Measurements from ENCODE around the gene ANKRD12.
A peak's percentile ranks its signal among the peaks of the same experiment; 100 is the strongest.

ANKRD12 gene

DNA sequence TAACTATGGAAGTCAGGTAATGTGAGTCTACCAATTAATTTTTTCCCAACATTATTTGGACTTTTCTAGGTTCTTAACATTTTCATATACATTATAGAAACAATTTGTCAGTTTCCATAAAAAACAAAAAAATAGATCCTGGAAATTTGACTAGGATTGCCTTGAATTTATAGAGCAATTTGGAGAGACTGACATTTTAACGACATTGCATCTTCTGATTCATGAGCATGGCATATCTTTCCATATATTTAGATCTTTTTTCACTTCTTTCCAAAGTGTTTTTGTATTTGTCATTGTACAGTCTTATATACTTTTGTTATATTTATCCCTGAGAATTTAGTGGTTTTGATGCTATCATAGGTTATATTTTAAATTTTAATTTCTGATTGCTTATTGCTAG, 42.0 kb downstream of the ANKRD12 start:
- peaks cover 2% of the 10 kb centered on the region; the same call in 1 of the 2 replicates for H4K20me1 ChIP-seq (ENCODE audit: insufficient read depth, low read length)
- H2AFZ ChIP-seq (ENCODE audit: low read length): no peak overlapping the region
- peaks cover 77% of the 10 kb centered on the region for H3K79me2 ChIP-seq (ENCODE audit: insufficient read depth, low read length)
- H3K9ac ChIP-seq (ENCODE audit: low read length): no peak overlapping the region
- TF ChIP-seq, protein P1, sequence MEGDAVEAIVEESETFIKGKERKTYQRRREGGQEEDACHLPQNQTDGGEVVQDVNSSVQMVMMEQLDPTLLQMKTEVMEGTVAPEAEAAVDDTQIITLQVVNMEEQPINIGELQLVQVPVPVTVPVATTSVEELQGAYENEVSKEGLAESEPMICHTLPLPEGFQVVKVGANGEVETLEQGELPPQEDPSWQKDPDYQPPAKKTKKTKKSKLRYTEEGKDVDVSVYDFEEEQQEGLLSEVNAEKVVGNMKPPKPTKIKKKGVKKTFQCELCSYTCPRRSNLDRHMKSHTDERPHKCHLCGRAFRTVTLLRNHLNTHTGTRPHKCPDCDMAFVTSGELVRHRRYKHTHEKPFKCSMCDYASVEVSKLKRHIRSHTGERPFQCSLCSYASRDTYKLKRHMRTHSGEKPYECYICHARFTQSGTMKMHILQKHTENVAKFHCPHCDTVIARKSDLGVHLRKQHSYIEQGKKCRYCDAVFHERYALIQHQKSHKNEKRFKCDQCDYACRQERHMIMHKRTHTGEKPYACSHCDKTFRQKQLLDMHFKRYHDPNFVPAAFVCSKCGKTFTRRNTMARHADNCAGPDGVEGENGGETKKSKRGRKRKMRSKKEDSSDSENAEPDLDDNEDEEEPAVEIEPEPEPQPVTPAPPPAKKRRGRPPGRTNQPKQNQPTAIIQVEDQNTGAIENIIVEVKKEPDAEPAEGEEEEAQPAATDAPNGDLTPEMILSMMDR (IDR thresholded peaks at IDR 0.05; ENCODE audit: low read length): no peak
- TF ChIP-seq EZH2 (IDR thresholded peaks at IDR 0.05; ENCODE audit: borderline replicate concordance, low read length): no peak
- peaks cover 14% of the 10 kb centered on the region for H3K4me1 ChIP-seq (ENCODE audit: insufficient read depth, low read length, severe bottlenecking)
- no peaks in the 10 kb centered on the region for H3F3A ChIP-seq (ENCODE audit: insufficient read depth, low read length)
- H3K27ac ChIP-seq (ENCODE audit: low read depth, low read length, poor library complexity, severe bottlenecking): no peak overlapping the region
- H3K27me3 ChIP-seq (ENCODE audit: insufficient read depth, low read length): no peaks in the 10 kb centered on the region
- H3K36me3 ChIP-seq (ENCODE audit: insufficient read depth, low read length): peaks cover 24% of the 10 kb centered on the region
- no peaks in the 10 kb centered on the region for H3K9me2 ChIP-seq (ENCODE audit: low read depth, low read length)
- no peak overlapping the region for H3K4me3 ChIP-seq (ENCODE audit: low read depth, low read length, poor library complexity, severe bottlenecking)
- H3K4me2 ChIP-seq (ENCODE audit: low read length): no peak overlapping the region
- peaks cover 7% of the 10 kb centered on the region; the same call in 1 of the 2 replicates for H3K9me3 ChIP-seq (ENCODE audit: low read length)

DNA sequence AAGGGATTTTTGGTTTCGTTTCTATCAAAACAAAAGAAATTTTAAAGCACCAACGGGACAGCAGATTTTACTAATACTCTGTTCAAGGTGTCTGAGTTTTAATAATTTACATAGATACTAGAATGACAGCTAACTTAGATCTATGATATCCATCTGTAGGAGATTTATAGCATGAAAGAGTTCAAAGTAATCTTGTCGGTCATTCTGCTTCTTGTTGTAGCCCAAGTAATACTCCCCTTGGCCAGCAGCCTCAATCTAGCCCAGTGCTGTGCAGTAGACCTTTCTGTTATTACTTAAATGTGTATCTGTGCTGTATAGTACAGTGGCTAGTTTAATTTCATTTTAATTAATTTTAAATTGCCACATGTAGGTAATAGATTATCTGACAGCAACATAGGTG, 44.7 kb downstream of the ANKRD12 start:
- no peak for TF ChIP-seq EZH2 (IDR thresholded peaks at IDR 0.05; ENCODE audit: borderline replicate concordance, low read length)
- TF ChIP-seq, protein P1 (IDR thresholded peaks at IDR 0.05; ENCODE audit: low read length): no peak
- H3F3A ChIP-seq (ENCODE audit: insufficient read depth, low read length): no peaks in the 10 kb centered on the region
- peaks cover 21% of the 10 kb centered on the region for H3K4me1 ChIP-seq (ENCODE audit: insufficient read depth, low read length, severe bottlenecking)
- H3K4me2 ChIP-seq (ENCODE audit: low read length): peak overlapping the region; percentile 10
- peaks cover 4% of the 10 kb centered on the region; the same call in 1 of the 2 replicates for H3K9me3 ChIP-seq (ENCODE audit: low read length)
- no peak overlapping the region for H3K9ac ChIP-seq (ENCODE audit: low read length)
- H3K4me3 ChIP-seq (ENCODE audit: low read depth, low read length, poor library complexity, severe bottlenecking): no peak overlapping the region
- peaks cover 38% of the 10 kb centered on the region for H3K36me3 ChIP-seq (ENCODE audit: insufficient read depth, low read length)
- peaks cover 2% of the 10 kb centered on the region; the same call in 1 of the 2 replicates for H4K20me1 ChIP-seq (ENCODE audit: insufficient read depth, low read length)
- no peaks in the 10 kb centered on the region for H3K27me3 ChIP-seq (ENCODE audit: insufficient read depth, low read length)
- H3K79me2 ChIP-seq (ENCODE audit: insufficient read depth, low read length): peaks cover 64% of the 10 kb centered on the region
- H2AFZ ChIP-seq (ENCODE audit: low read length): no peak overlapping the region
- no peak overlapping the region for H3K27ac ChIP-seq (ENCODE audit: low read depth, low read length, poor library complexity, severe bottlenecking)
- no peaks in the 10 kb centered on the region for H3K9me2 ChIP-seq (ENCODE audit: low read depth, low read length)

DNA sequence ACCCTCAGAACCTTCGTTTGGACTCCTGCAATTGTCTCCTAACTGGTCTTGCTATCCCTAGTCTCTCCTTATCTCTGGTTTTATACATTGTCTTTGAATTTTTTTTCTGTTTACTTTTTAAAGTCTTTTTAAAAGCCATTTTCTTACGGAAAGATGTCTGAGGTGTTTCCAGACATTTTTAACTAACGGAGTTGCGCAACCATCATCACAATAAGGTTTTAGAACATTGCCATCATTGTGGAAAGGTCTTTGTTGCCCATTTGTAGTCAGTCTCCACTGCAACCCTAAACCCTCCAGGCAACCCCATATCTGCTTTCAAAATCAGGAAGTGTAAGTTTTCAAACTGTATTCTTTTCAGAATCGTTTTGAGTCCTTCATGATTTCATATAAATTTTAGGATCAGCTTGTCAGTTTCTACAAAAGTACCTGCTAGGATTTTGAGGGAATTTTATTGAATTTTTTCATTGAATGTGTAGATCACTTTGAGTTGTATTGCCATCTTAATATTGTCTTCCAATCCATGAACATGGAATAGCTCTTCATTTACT, 46.3 kb downstream of the ANKRD12 start:
- Histone ChIP-seq H3K4me1 (ENCODE audit: insufficient read depth, low read length, severe bottlenecking) (peaks cover 21% of the 10 kb centered on the region), H3K79me2 (ENCODE audit: insufficient read depth, low read length) (peaks cover 47% of the 10 kb centered on the region), H3K9me3 (ENCODE audit: low read length) (peaks cover 4% of the 10 kb centered on the region; the same call in 1 of the 2 replicates), H3K36me3 (ENCODE audit: insufficient read depth, low read length) (peaks cover 39% of the 10 kb centered on the region), H2AFZ (ENCODE audit: low read length) (no peak overlapping the region), H3K9ac (ENCODE audit: low read length) (no peak overlapping the region), H4K20me1 (ENCODE audit: insufficient read depth, low read length) (peaks cover 2% of the 10 kb centered on the region; the same call in 1 of the 2 replicates), H3K9me2 (ENCODE audit: low read depth, low read length) (no peaks in the 10 kb centered on the region), H3K27me3 (ENCODE audit: insufficient read depth, low read length) (no peaks in the 10 kb centered on the region), H3K4me2 (ENCODE audit: low read length) (no peak overlapping the region), H3F3A (ENCODE audit: insufficient read depth, low read length) (no peaks in the 10 kb centered on the region), H3K27ac (ENCODE audit: low read depth, low read length, poor library complexity, severe bottlenecking) (no peak overlapping the region), H3K4me3 (ENCODE audit: low read depth, low read length, poor library complexity, severe bottlenecking) (no peak overlapping the region)
- TF ChIP-seq, protein P1 (IDR thresholded peaks at IDR 0.05; ENCODE audit: low read length): no peak
- no peak for TF ChIP-seq EZH2 (IDR thresholded peaks at IDR 0.05; ENCODE audit: borderline replicate concordance, low read length)

All from OCI-LY1 (cell line).